ENCODE data around the gene EIF5B. TPM values are rescaled to one million over a fixed set of nuclear protein-coding genes. Genes with fewer than 3 reads are reported as not detected.

The EIF5B gene
- total and polyA plus RNA-seq, 2 of the 8 experiments (the other 6 are each of a cell fraction or from before 2014, with no cell fraction given) = 10.7 to 64.5 TPM

GRCh38 chr2:99346218-99346617 is 9.0 kb downstream of the EIF5B start:
- FAIRE-seq (no peak), DNase-seq (ENCODE audit: low read depth in 1 of 2, low spot score in 2 of 2) (no peak)
- Histone ChIP-seq H3K9ac (replicated peaks in 1 of 4; ENCODE audit: extremely low read depth in 1 of 4, low read depth in 3 of 4, low read length in 3 of 4) (no peak overlapping the region), H2BK15ac (ENCODE audit: low read length) (no peak overlapping the region), H3K79me1 (ENCODE audit: low read depth, low read length) (peaks cover 2% of the 10 kb centered on the region; the same call in 1 of the 2 replicates), H2BK12ac (ENCODE audit: low read depth, low read length) (no peak overlapping the region), H3K36me3 (ENCODE audit: control insufficient read depth in 2 of 4, insufficient read depth in 4 of 4, low read length in 3 of 4) (no peaks in the 10 kb centered on the region), H3K4me2 (ENCODE audit: insufficient read depth in 1 of 2, low read depth in 2 of 2, low read length in 2 of 2) (no peak overlapping the region), H2BK20ac (ENCODE audit: low read length) (no peak overlapping the region), H2AFZ (ENCODE audit: low read length) (no peak overlapping the region), H4K8ac (ENCODE audit: extremely low read depth, insufficient read depth, low read length) (no peak overlapping the region), H3K27ac (ENCODE audit: low read depth, low read length) (no peak overlapping the region), H2BK5ac (ENCODE audit: low read depth, low read length) (no peak overlapping the region), H3K4me1 (replicated peaks in 1 of 4; ENCODE audit: control insufficient read depth in 3 of 4, insufficient read depth in 4 of 4, low read length in 3 of 4) (no peaks in the 10 kb centered on the region), H4K5ac (ENCODE audit: insufficient read length, low read depth, low read length) (no peak overlapping the region), H3K4me3 (ENCODE audit: extremely low read depth in 1 of 4, insufficient read depth in 2 of 4, low read depth in 3 of 4, low read length in 4 of 4) (no peak overlapping the region), H3K56ac (replicated peaks; ENCODE audit: insufficient read length, low read depth, low read length) (no peak overlapping the region), H4K91ac (replicated peaks; ENCODE audit: insufficient read length, low read length) (no peak overlapping the region), H3K23ac (ENCODE audit: insufficient read length) (no peak overlapping the region), H3K27me3 (replicated peaks in 1 of 4; ENCODE audit: control insufficient read depth in 3 of 4, extremely low read depth in 1 of 4, insufficient read depth in 3 of 4, low read length in 3 of 4) (no peaks in the 10 kb centered on the region), H3K14ac (ENCODE audit: insufficient read length) (no peak overlapping the region), H3K4ac (replicated peaks; ENCODE audit: insufficient read length, low read depth, low read length) (no peak overlapping the region), H4K20me1 (replicated peaks in 1 of 2; ENCODE audit: control insufficient read depth in 1 of 2, insufficient read depth in 2 of 2, low read length in 2 of 2) (peaks cover 9% of the 10 kb centered on the region in 2 experiments), H2BK120ac (replicated peaks; ENCODE audit: low read depth, low read length) (no peak overlapping the region), H3K79me2 (ENCODE audit: control insufficient read depth in 1 of 2, insufficient read depth in 2 of 2, low read length in 2 of 2) (peaks cover 32 to 99% of the 10 kb centered on the region in 2 experiments), H3K9me3 (ENCODE audit: insufficient read depth in 2 of 2, low read depth in 1 of 2, low read length in 1 of 2) (no peaks in the 10 kb centered on the region), H2AK5ac (ENCODE audit: low read depth, low read length) (no peak overlapping the region), H3K18ac (ENCODE audit: extremely low read depth, low read length) (no peak overlapping the region), H3K23me2 (ENCODE audit: low read depth, low read length) (no peaks in the 10 kb centered on the region; the same call in 1 of the 2 replicates)
- POLR2A ChIA-PET (ENCODE audit: partially characterized antibody) = interaction anchor here (0.7 to 1.2 kb wide), 2 partner anchors 11 to 57 kb away, joined by 3 read pairs; partner anchors contain the start of gene TXNDC9
- CTCF ChIA-PET (ENCODE audit: partially characterized antibody) = interaction anchor here (1.1 kb wide), 1 partner anchor 8 kb away, joined by 3 read pairs; no protein-coding TSS in a partner anchor
- no peak for TF ChIP-seq RBBP5 (IDR thresholded peaks at IDR 0.05; ENCODE audit: borderline replicate concordance, low read depth, low read length)
- no peak for TF ChIP-seq JUND (IDR thresholded peaks at IDR 0.05; ENCODE audit: low read length)
- TF ChIP-seq NANOG (IDR thresholded peaks at IDR 0.05; ENCODE audit: insufficient read depth, low read depth, low read length, poor library complexity, severe bottlenecking) = no peak
- no peak for TF ChIP-seq GABPA (IDR thresholded peaks at IDR 0.05; ENCODE audit: borderline replicate concordance, insufficient read depth, low read length)
- TF ChIP-seq SIN3A (conservative IDR thresholded peaks at IDR 0.05 in 1 of 2, IDR thresholded peaks at IDR 0.05 in 1 of 2; ENCODE audit: low read depth in 1 of 2, low read length in 2 of 2) = no peak
- no peak for TF ChIP-seq JUN (IDR thresholded peaks at IDR 0.05; ENCODE audit: low read depth, low read length)
- TF ChIP-seq ASH2L (IDR thresholded peaks at IDR 0.05; ENCODE audit: low read length) = no peak
- no peak for TF ChIP-seq SIX5 (IDR thresholded peaks at IDR 0.05; ENCODE audit: low read depth, low read length)
- no peak for TF ChIP-seq SP2 (IDR thresholded peaks at IDR 0.05; ENCODE audit: low read length)
- no peak for TF ChIP-seq ATF3 (IDR thresholded peaks at IDR 0.05; ENCODE audit: insufficient read depth, low read depth, low read length)
- TF ChIP-seq TAF1 (IDR thresholded peaks at IDR 0.05; ENCODE audit: low read depth, low read length) = no peak
- no peak for TF ChIP-seq RNF2 (IDR thresholded peaks at IDR 0.05; ENCODE audit: borderline replicate concordance, low read depth, low read length, missing control alignments, poor library complexity, severe bottlenecking)
- TF ChIP-seq RAD21 (IDR thresholded peaks at IDR 0.05 in 1 of 2, conservative IDR thresholded peaks at IDR 0.05 in 1 of 2; ENCODE audit: low read depth in 2 of 2, low read length in 2 of 2) = no peak
- no peak for TF ChIP-seq HDAC6 (IDR thresholded peaks at IDR 0.05; ENCODE audit: low read depth, low read length)

Measured in H1 (cell line).